Skeletal muscle tissue (tissue), 4 donors: ENCODE measurements around the gene SKAP2. TPM values are rescaled to one million over a fixed set of nuclear protein-coding genes. Genes with fewer than 3 reads are reported as not detected.

Source experiments
- H3K27ac ChIP-seq: one replicate; pipeline ENCODE4 v1.7.0; 2013; ENCODE audit warnings: mild to moderate bottlenecking, low read depth, low read length, inconsistent platforms
- H3K27me3 ChIP-seq, 3 donors: one replicate each; pipeline ENCODE4 v1.7.0; 2013; ENCODE audit warnings: low read length in 3 of 3; ENCODE audit not compliant: control insufficient read depth in 3 of 3, insufficient read depth in 3 of 3
- H3K36me3 ChIP-seq, 3 donors: one replicate each; pipeline ENCODE4 v1.7.0; 2013; ENCODE audit warnings: low read length in 3 of 3; ENCODE audit not compliant: control insufficient read depth in 3 of 3, insufficient read depth in 3 of 3
- H3K4me1 ChIP-seq, 3 donors: one replicate each; pipeline ENCODE4 v1.7.0; 2013; ENCODE audit warnings: low read length in 3 of 3, mild to moderate bottlenecking in 3 of 3; ENCODE audit not compliant: control insufficient read depth in 3 of 3, insufficient read depth in 3 of 3
- H3K4me3 ChIP-seq, 3 donors: one replicate each; pipeline ENCODE4 v1.7.0; 2013; ENCODE audit warnings: low read length in 3 of 3
- H3K9ac ChIP-seq, 3 donors: one replicate each; pipeline ENCODE4 v1.7.0; 2013; ENCODE audit warnings: low read length in 3 of 3, mild to moderate bottlenecking in 3 of 3, moderate library complexity in 2 of 3, low read depth in 1 of 3
- H3K9me3 ChIP-seq, 3 donors: one replicate each; pipeline ENCODE4 v1.7.0; 2013; ENCODE audit warnings: low read length in 3 of 3; ENCODE audit not compliant: control insufficient read depth in 3 of 3
- total RNA-seq: library from RNA; depleted of rRNA; stranded (reverse); fragments of >200 nt; gene quantifications from one replicate; pipeline ENCODE4 v1.2.3, GENCODE V29; 2014
- donor health status: Osteomylitis.

Gene SKAP2
- total RNA-seq, 1 donor from 2014 or later: 4.2 TPM

- Histone ChIP-seq H3K4me1 (no peaks in the 10 kb centered on the region), H3K9ac (no peak overlapping the region), H3K27me3 (no peaks in the 10 kb centered on the region), H3K9me3 (no peaks in the 10 kb centered on the region), H3K4me3 (no peak overlapping the region), H3K27ac (no peak overlapping the region), H3K36me3 (no peaks in the 10 kb centered on the region)
These were observed 16.5 kb upstream of the SKAP2 start for GRCh38 chr7:26880852-26881251.

- H3K36me3 ChIP-seq: no peaks in the 10 kb centered on the region
- H3K27ac ChIP-seq: no peak overlapping the region
- no peaks in the 10 kb centered on the region for H3K27me3 ChIP-seq
- no peak overlapping the region for H3K4me3 ChIP-seq
- no peaks in the 10 kb centered on the region for H3K9me3 ChIP-seq
- no peak overlapping the region for H3K9ac ChIP-seq
- no peaks in the 10 kb centered on the region for H3K4me1 ChIP-seq
These were observed 15.3 kb upstream of the SKAP2 start for GRCh38 chr7:26879671-26880070.

- no peaks in the 10 kb centered on the region for H3K9me3 ChIP-seq
- peaks cover 0 to 11% (median 2%) of the 10 kb centered on the region in 3 donors for H3K4me1 ChIP-seq
- no peak overlapping the region for H3K27ac ChIP-seq
- no peak overlapping the region for H3K9ac ChIP-seq
- H3K36me3 ChIP-seq: no peaks in the 10 kb centered on the region
- H3K27me3 ChIP-seq: peaks cover 0 to 15% (median 8%) of the 10 kb centered on the region in 3 donors
- H3K4me3 ChIP-seq: no peak overlapping the region
These were observed 4.6 kb upstream of the SKAP2 start for GRCh38 chr7:26868841-26869495.

- Histone ChIP-seq H3K9me3 (no peaks in the 10 kb centered on the region), H3K4me1 (peaks cover 0 to 14% (median 2%) of the 10 kb centered on the region in 3 donors), H3K4me3 (peak overlapping the region; percentile 82 to 95 (median 87)), H3K27ac (peak overlapping the region; percentile 91), H3K9ac (peak overlapping the region; percentile 64 to 86 (median 84)), H3K27me3 (peaks cover 3 to 21% (median 20%) of the 10 kb centered on the region in 3 donors), H3K36me3 (no peaks in the 10 kb centered on the region)
These were observed 651 bp upstream of the SKAP2 start for GRCh38 chr7:26865094-26865388.

GRCh38 chr7:26863518-26864308, 677 bp downstream of the SKAP2 start:
- peaks cover 0 to 14% (median 2%) of the 10 kb centered on the region in 3 donors for H3K4me1 ChIP-seq
- peak overlapping the region; percentile 91 for H3K27ac ChIP-seq
- H3K4me3 ChIP-seq: peak overlapping the region; percentile 82 to 95 (median 87)
- H3K36me3 ChIP-seq: no peaks in the 10 kb centered on the region
- peak overlapping the region; percentile 84 to 86 (median 85) for H3K9ac ChIP-seq
- peaks cover 3 to 26% (median 23%) of the 10 kb centered on the region in 3 donors for H3K27me3 ChIP-seq
- no peaks in the 10 kb centered on the region for H3K9me3 ChIP-seq

- H3K4me3 ChIP-seq: no peak overlapping the region
- peaks cover 6 to 35% (median 24%) of the 10 kb centered on the region in 3 donors for H3K27me3 ChIP-seq
- H3K9me3 ChIP-seq: no peaks in the 10 kb centered on the region
- no peak overlapping the region for H3K27ac ChIP-seq
- H3K36me3 ChIP-seq: no peaks in the 10 kb centered on the region
- H3K4me1 ChIP-seq: peaks cover 0 to 14% (median 2%) of the 10 kb centered on the region in 3 donors
- no peak overlapping the region for H3K9ac ChIP-seq
These were observed 1.6 kb downstream of the SKAP2 start for GRCh38 chr7:26862834-26863233.

- no peak overlapping the region for H3K27ac ChIP-seq
- H3K9ac ChIP-seq: no peak overlapping the region
- peaks cover 6 to 42% (median 33%) of the 10 kb centered on the region in 3 donors for H3K27me3 ChIP-seq
- H3K4me1 ChIP-seq: peaks cover 0 to 14% (median 2%) of the 10 kb centered on the region in 3 donors
- no peak overlapping the region for H3K4me3 ChIP-seq
- H3K36me3 ChIP-seq: no peaks in the 10 kb centered on the region
- peaks cover 0 to 6% (median 0%) of the 10 kb centered on the region in 3 donors for H3K9me3 ChIP-seq
These were observed 3.3 kb downstream of the SKAP2 start for GRCh38 chr7:26861050-26861449.

- no peak overlapping the region for H3K9ac ChIP-seq
- peaks cover 0 to 14% (median 2%) of the 10 kb centered on the region in 3 donors for H3K4me1 ChIP-seq
- no peak overlapping the region for H3K27ac ChIP-seq
- H3K9me3 ChIP-seq: peaks cover 0 to 6% (median 0%) of the 10 kb centered on the region in 3 donors
- peaks cover 6 to 42% (median 33%) of the 10 kb centered on the region in 3 donors for H3K27me3 ChIP-seq
- no peak overlapping the region for H3K4me3 ChIP-seq
- H3K36me3 ChIP-seq: no peaks in the 10 kb centered on the region
These were observed 4.0 kb downstream of the SKAP2 start for GRCh38 chr7:26860361-26860760.

GRCh38 chr7:26859720-26860119, 4.7 kb downstream of the SKAP2 start:
- no peak overlapping the region for H3K9ac ChIP-seq
- H3K27ac ChIP-seq: no peak overlapping the region
- peaks cover 0 to 6% (median 0%) of the 10 kb centered on the region in 3 donors for H3K9me3 ChIP-seq
- H3K27me3 ChIP-seq: peaks cover 6 to 46% (median 30%) of the 10 kb centered on the region in 3 donors
- no peak overlapping the region for H3K4me3 ChIP-seq
- no peaks in the 10 kb centered on the region for H3K36me3 ChIP-seq
- H3K4me1 ChIP-seq: peaks cover 0 to 10% (median 2%) of the 10 kb centered on the region in 3 donors

- H3K27me3 ChIP-seq: peaks cover 6 to 36% (median 21%) of the 10 kb centered on the region in 3 donors
These were observed 5.7 kb downstream of the SKAP2 start for GRCh38 chr7:26858735-26859134.

More at GRCh38 chr7:26858735-26859134, 5.7 kb downstream of the SKAP2 start:
- H3K4me1 ChIP-seq: peaks cover 0 to under 1% (median 0%) of the 10 kb centered on the region in 3 donors
- H3K9ac ChIP-seq: no peak overlapping the region
- peaks cover 0 to 6% (median 0%) of the 10 kb centered on the region in 3 donors for H3K9me3 ChIP-seq
- H3K27ac ChIP-seq: no peak overlapping the region
- no peak overlapping the region for H3K4me3 ChIP-seq
- no peaks in the 10 kb centered on the region for H3K36me3 ChIP-seq
